ENCODE data around the gene XYLT2.
"Not testable (repeated sequence)": the region's sequence is repeated elsewhere in the genome, so short reads cannot be mapped to it uniquely, and the experiment has no call there.

The XYLT2 gene

GRCh38 chr17:50396261-50397110 is 50.6 kb downstream of the XYLT2 start:
- Histone ChIP-seq H3K27me3 (ENCODE audit: insufficient read depth, poor library complexity, severe bottlenecking) (no peaks in the 10 kb centered on the region), H3K4me1 (ENCODE audit: insufficient read depth, poor library complexity, severe bottlenecking) (peaks cover 22% of the 10 kb centered on the region), H3K27ac (ENCODE audit: poor library complexity, severe bottlenecking) (peak overlapping the region; percentile 70), H3K4me3 (ENCODE audit: severe bottlenecking) (peak overlapping the region; percentile 93), H3K9me3 (ENCODE audit: severe bottlenecking) (no peaks in the 10 kb centered on the region), H3K36me3 (ENCODE audit: low read depth) (peaks cover 50% of the 10 kb centered on the region)
- no peak for TF ChIP-seq CTCF (IDR thresholded peaks at IDR 0.05; ENCODE audit: poor library complexity, severe bottlenecking)
- DNase-seq (ENCODE audit: low spot score) (no peak), ATAC-seq (ENCODE audit: low read depth) (peak; percentile 50)

DNA sequence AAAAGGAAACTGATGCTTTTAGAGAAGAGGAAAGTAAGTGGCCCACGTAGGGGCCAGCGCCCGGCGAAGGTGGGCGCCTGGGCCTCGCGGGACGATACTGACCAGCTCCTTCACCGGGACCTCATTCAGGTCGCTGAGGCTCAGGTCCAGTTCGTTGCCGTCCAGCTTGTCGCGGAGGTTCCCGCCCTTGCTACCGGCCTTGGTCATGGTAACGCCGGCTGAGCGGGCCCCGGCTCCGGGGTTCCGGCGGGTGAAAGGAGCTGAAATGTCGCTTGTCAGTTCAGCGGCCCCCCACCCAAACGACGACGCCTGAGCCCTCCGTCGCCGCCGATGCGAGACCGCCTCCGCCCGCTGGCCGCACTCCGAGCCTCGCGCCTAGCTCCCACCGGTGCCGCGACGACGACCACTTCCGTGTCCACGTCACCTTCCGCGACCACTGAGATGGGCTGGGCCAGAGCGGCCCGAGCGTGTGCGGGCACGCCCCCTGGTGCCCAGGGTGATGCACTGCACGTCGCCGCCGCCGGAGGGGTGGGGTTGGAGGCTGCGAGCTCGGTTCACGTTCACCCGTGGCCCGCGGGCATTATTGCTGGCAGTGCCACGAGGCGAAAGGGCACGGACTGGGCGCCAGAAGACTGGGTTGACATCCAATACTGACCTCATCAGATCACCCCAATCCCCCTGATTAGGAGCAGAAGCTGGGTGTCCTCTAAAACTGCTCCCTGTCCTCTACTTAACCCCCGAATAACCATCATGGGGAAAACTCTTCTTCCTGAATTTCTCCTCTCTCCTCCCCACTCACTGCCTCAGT is 51.4 kb downstream of the XYLT2 start, which contains the start of gene LRRC59:
TSS of gene LRRC59 (minus strand) at position 413 of the 808 bp plus-strand sequence. CDS start at position 207, 206 bp downstream.
- H3K4me1 ChIP-seq (ENCODE audit: insufficient read depth, poor library complexity, severe bottlenecking): peaks cover 13% of the 10 kb centered on the region
- no peaks in the 10 kb centered on the region for H3K27me3 ChIP-seq (ENCODE audit: insufficient read depth, poor library complexity, severe bottlenecking)
- no peaks in the 10 kb centered on the region for H3K9me3 ChIP-seq (ENCODE audit: severe bottlenecking)
- DNase-seq (ENCODE audit: low spot score): peak; percentile 89
- H3K27ac ChIP-seq (ENCODE audit: poor library complexity, severe bottlenecking): peak within 1 kb of the TSS; percentile 70
- peak; percentile 85 for ATAC-seq (ENCODE audit: low read depth)
- H3K36me3 ChIP-seq (ENCODE audit: low read depth): peaks cover 43% of the 10 kb centered on the region
- TF ChIP-seq CTCF (IDR thresholded peaks at IDR 0.05; ENCODE audit: poor library complexity, severe bottlenecking): peak; percentile 97
- peak within 1 kb of the TSS; percentile 93 for H3K4me3 ChIP-seq (ENCODE audit: severe bottlenecking)

GRCh38 chr17:50397919-50398285 is 52.0 kb downstream of the XYLT2 start:
- Histone ChIP-seq H3K9me3 (ENCODE audit: severe bottlenecking) (no peaks in the 10 kb centered on the region), H3K36me3 (ENCODE audit: low read depth) (peaks cover 37% of the 10 kb centered on the region), H3K27me3 (ENCODE audit: insufficient read depth, poor library complexity, severe bottlenecking) (no peaks in the 10 kb centered on the region), H3K4me3 (ENCODE audit: severe bottlenecking) (no peak overlapping the region), H3K27ac (ENCODE audit: poor library complexity, severe bottlenecking) (no peak overlapping the region), H3K4me1 (ENCODE audit: insufficient read depth, poor library complexity, severe bottlenecking) (peaks cover 9% of the 10 kb centered on the region)
- TF ChIP-seq CTCF (IDR thresholded peaks at IDR 0.05; ENCODE audit: poor library complexity, severe bottlenecking): no peak
- DNase-seq (ENCODE audit: low spot score) (no peak), ATAC-seq (ENCODE audit: low read depth) (no peak)

- ATAC-seq (ENCODE audit: low read depth); DNase-seq (ENCODE audit: low spot score); H3K27ac ChIP-seq (ENCODE audit: poor library complexity, severe bottlenecking); H3K4me1 ChIP-seq (ENCODE audit: insufficient read depth, poor library complexity, severe bottlenecking); H3K4me3 ChIP-seq (ENCODE audit: severe bottlenecking); H3K9me3 ChIP-seq (ENCODE audit: severe bottlenecking); H3K27me3 ChIP-seq (ENCODE audit: insufficient read depth, poor library complexity, severe bottlenecking): not testable (repeated sequence)
- H3K36me3 ChIP-seq (ENCODE audit: low read depth): peaks cover 29% of the 10 kb centered on the region
Observed at GRCh38 chr17:50398672-50399071, 52.7 kb downstream of the XYLT2 start.

DNA sequence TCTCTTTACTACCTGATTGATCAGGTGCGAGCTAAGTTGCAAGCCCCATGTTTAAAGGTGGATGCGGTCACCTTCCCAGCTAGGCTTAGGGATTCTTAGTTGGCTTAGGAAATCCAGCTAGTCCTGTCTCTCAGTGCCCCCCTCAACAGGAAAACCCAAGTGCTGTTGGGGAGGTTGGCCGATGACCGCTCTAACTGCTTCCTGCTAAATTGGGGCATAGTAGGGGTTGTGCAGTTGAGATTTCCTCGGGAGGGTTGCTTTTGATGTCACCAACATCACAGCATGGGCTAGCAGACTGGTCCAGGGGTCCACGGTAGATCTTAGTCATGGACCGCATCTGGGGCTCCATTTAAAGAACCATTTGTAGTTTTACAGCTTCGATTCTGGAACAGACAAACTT is 53.7 kb downstream of the XYLT2 start:
- peaks cover 20% of the 10 kb centered on the region for H3K36me3 ChIP-seq (ENCODE audit: low read depth)
- not testable (repeated sequence) for H3K27me3 ChIP-seq (ENCODE audit: insufficient read depth, poor library complexity, severe bottlenecking); DNase-seq (ENCODE audit: low spot score); H3K27ac ChIP-seq (ENCODE audit: poor library complexity, severe bottlenecking); H3K4me1 ChIP-seq (ENCODE audit: insufficient read depth, poor library complexity, severe bottlenecking); ATAC-seq (ENCODE audit: low read depth); H3K9me3 ChIP-seq (ENCODE audit: severe bottlenecking); H3K4me3 ChIP-seq (ENCODE audit: severe bottlenecking)

DNA sequence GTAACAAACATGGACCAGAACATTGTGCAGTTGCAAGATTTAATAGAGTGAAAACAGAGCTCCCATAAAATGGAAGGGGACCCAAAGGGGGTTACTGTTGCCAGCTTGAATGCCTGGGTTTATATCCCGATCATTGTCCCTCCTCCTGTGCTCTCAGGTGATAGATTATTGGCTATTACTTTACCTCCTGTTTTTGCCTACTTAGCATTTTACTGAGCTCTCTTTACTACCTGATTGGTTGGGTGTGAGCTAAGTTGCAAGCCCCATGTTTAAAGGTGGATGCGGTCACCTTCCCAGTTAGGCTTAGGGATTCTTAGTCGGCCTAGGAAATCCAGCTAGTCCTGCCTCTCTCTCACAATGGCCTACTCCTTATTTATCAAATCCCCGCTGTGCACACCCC is 59.4 kb downstream of the XYLT2 start:
- not testable (repeated sequence) for H3K27me3 ChIP-seq (ENCODE audit: insufficient read depth, poor library complexity, severe bottlenecking); H3K4me3 ChIP-seq (ENCODE audit: severe bottlenecking); H3K9me3 ChIP-seq (ENCODE audit: severe bottlenecking); H3K36me3 ChIP-seq (ENCODE audit: low read depth); H3K4me1 ChIP-seq (ENCODE audit: insufficient read depth, poor library complexity, severe bottlenecking); ATAC-seq (ENCODE audit: low read depth); DNase-seq (ENCODE audit: low spot score); H3K27ac ChIP-seq (ENCODE audit: poor library complexity, severe bottlenecking)

Data from RWPE2 (cell line).